ENCODE measurements around the gene RSBN1.
"Not testable (repeated sequence)": the region's sequence is repeated elsewhere in the genome, so short reads cannot be mapped to it uniquely, and the experiment has no call there.

RSBN1 gene

DNA sequence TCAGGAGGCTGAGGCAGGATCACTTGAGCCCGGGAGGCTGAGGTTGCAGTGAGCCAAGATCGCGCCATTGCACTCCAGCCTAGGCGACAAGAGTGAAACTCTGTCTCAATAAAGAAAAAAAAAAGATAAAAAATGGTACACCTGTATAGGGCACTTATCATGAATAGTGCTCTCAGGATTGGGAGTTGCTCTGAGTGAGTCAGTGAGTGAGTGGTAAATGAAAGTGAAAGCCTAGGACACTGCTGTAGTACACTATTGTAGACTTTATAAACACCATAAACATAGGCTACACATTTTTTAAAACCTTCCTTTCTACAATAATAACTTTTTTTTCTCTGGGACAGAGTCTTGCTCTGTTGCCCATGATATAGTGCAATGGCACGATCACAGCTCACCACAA, 69.8 kb downstream of the RSBN1 start:
- DNase-seq (no peak), ATAC-seq (peak; percentile 72)

GRCh38 chr1:113734357-113735055, 77.8 kb downstream of the RSBN1 start:
- DNase-seq, result no peak
- no peak for ATAC-seq

- ATAC-seq (no peak), DNase-seq (no peak)
Measured at GRCh38 chr1:113732802-113733201, 79.5 kb downstream of the RSBN1 start.

GRCh38 chr1:113721010-113721409, 91.3 kb downstream of the RSBN1 start:
- no peak for ATAC-seq
- no peak for DNase-seq

GRCh38 chr1:113718621-113719020, 93.7 kb downstream of the RSBN1 start:
- not testable (repeated sequence) for ATAC-seq, DNase-seq

GRCh38 chr1:113717506-113717905, 94.8 kb downstream of the RSBN1 start:
- DNase-seq, ATAC-seq: not testable (repeated sequence)

GRCh38 chr1:113714606-113715269, 97.5 kb downstream of the RSBN1 start:
- DNase-seq, result no peak

More at GRCh38 chr1:113714606-113715269, 97.5 kb downstream of the RSBN1 start:
- ATAC-seq, result no peak
